HEK293T (cell line): ENCODE data around the gene MTA1.

ENCODE experiments used
- ARNT ChIP-seq: fragments of 450-650 bp; IDR thresholded peaks from 2 replicates; pipeline ENCODE4 v1.6.1; 2017; ENCODE audit warnings: mild to moderate bottlenecking
- BHLHE40 ChIP-seq: fragments of 450-650 bp; IDR thresholded peaks from 2 replicates; pipeline ENCODE4 v1.6.1; 2016; ENCODE audit warnings: mild to moderate bottlenecking, moderate library complexity, borderline replicate concordance
- ELF4 ChIP-seq: fragments of 450-650 bp; IDR thresholded peaks from 2 replicates; pipeline ENCODE4 v1.6.1; 2017; ENCODE audit warnings: antibody characterized with exemption
- FOXA1 ChIP-seq: fragments of 450-650 bp; IDR thresholded peaks from 2 replicates; pipeline ENCODE4 v1.6.1; 2016; ENCODE audit warnings: mild to moderate bottlenecking
- FOXK2 ChIP-seq: fragments of 450-650 bp; IDR thresholded peaks from 2 replicates; pipeline ENCODE4 v1.6.1; 2016; ENCODE audit warnings: mild to moderate bottlenecking
- FOXM1 ChIP-seq: fragments of 450-650 bp; IDR thresholded peaks from 2 replicates; pipeline ENCODE4 v1.6.1; 2017; ENCODE audit warnings: mild to moderate bottlenecking, borderline replicate concordance
- NFRKB ChIP-seq: fragments of 450-650 bp; IDR thresholded peaks from 2 replicates; pipeline ENCODE4 v1.6.1; 2016; ENCODE audit warnings: mild to moderate bottlenecking, moderate library complexity
- PKNOX1 ChIP-seq: fragments of 450-650 bp; IDR thresholded peaks from 2 replicates; pipeline ENCODE4 v1.6.1; 2016
- SP1 ChIP-seq: fragments of 450-650 bp; IDR thresholded peaks from 2 replicates; pipeline ENCODE4 v1.6.1; 2017
- SUZ12 ChIP-seq: fragments of 450-650 bp; IDR thresholded peaks from 2 replicates; pipeline ENCODE4 v1.6.1; 2016; ENCODE audit warnings: mild to moderate bottlenecking

DNA sequence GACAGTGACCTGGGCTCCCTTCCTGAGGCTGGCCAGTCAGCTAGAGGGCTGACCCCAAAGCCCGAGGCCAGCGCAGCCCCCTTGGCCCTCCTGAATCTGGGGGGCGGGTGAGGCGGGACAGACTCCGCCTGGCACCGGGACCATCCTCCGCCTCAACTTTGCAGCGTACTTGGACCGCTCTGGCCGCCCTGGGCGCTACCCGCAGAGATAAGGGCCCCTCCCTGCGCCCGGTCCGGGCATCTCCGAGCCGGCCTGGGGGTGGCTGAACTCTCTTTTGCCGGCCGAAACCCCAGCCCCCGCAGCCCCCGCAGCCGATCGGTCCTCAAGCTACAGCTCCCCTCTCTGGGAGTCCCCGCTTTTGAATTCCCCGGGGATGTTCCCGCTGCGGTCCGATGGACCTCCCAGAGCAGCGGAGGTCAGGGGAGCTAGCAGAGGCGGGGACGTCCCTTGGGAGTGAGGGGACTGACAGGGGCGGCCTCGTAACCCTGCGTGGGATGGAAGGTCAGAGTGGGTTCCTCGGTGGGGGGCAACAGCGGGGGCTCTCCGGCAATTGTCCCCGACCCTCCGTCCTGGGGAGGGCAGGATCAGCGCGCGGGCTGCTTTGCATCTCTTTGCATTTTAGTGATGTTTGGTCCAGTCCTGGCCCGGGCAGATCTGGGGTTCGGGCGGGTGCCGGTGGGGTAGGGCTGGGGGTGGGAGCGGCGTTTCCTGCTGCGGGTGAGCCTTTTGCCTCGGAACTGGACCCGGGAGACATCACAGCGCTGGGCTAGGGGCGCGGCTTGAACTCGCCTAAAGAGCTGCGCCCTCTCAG, 66.7 kb downstream of the MTA1 start, which contains the start of gene CRIP1:
- TF ChIP-seq BHLHE40 (no peak), SUZ12 (no peak), NFRKB (no peak), FOXA1 (no peak), PKNOX1 (no peak), FOXM1 (no peak), SP1 (no peak), FOXK2 (no peak), ELF4 (no peak), ARNT (no peak)
